ENCODE measurements around the gene CNTN4.

CNTN4 gene

GRCh38 chr3:2261747-2262146 is 163.1 kb downstream of the CNTN4 start:
- DNase-seq (no peak), ATAC-seq (ENCODE audit: insufficient read depth, low read depth) (no peak)
- Histone ChIP-seq H2AFZ (ENCODE audit: low read depth, low read length) (no peak overlapping the region), H3K4me3 (ENCODE audit: low read depth in 1 of 2, low read length in 2 of 2) (no peak overlapping the region), H3K27me3 (ENCODE audit: insufficient read depth, low read length, poor library complexity) (no peaks in the 10 kb centered on the region), H3K9ac (ENCODE audit: low read depth, low read length) (no peak overlapping the region), H4K20me1 (ENCODE audit: insufficient read depth, low read length) (no peaks in the 10 kb centered on the region), H3K4me2 (ENCODE audit: insufficient read depth, low read length) (no peak overlapping the region), H3K4me1 (ENCODE audit: insufficient read depth, low read length) (no peaks in the 10 kb centered on the region), H3K36me3 (ENCODE audit: insufficient read depth, low read length) (no peaks in the 10 kb centered on the region), H3K27ac (ENCODE audit: low read length) (no peak overlapping the region), H3K9me3 (ENCODE audit: insufficient read depth, low read length, severe bottlenecking) (no peaks in the 10 kb centered on the region), H3K79me2 (ENCODE audit: insufficient read depth, low read length) (no peaks in the 10 kb centered on the region)
- TF ChIP-seq, protein P1, sequence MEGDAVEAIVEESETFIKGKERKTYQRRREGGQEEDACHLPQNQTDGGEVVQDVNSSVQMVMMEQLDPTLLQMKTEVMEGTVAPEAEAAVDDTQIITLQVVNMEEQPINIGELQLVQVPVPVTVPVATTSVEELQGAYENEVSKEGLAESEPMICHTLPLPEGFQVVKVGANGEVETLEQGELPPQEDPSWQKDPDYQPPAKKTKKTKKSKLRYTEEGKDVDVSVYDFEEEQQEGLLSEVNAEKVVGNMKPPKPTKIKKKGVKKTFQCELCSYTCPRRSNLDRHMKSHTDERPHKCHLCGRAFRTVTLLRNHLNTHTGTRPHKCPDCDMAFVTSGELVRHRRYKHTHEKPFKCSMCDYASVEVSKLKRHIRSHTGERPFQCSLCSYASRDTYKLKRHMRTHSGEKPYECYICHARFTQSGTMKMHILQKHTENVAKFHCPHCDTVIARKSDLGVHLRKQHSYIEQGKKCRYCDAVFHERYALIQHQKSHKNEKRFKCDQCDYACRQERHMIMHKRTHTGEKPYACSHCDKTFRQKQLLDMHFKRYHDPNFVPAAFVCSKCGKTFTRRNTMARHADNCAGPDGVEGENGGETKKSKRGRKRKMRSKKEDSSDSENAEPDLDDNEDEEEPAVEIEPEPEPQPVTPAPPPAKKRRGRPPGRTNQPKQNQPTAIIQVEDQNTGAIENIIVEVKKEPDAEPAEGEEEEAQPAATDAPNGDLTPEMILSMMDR (IDR thresholded peaks at IDR 0.05; ENCODE audit: borderline replicate concordance, extremely low read depth, low read length, poor library complexity, severe bottlenecking) = no peak
- no peak for TF ChIP-seq EZH2 (IDR thresholded peaks at IDR 0.05; ENCODE audit: borderline replicate concordance, low read depth, low read length, severe bottlenecking)

- ATAC-seq (ENCODE audit: insufficient read depth, low read depth) (no peak), DNase-seq (no peak)
- H3K9ac ChIP-seq (ENCODE audit: low read depth, low read length) = no peak overlapping the region
- no peaks in the 10 kb centered on the region for H3K36me3 ChIP-seq (ENCODE audit: insufficient read depth, low read length)
- H2AFZ ChIP-seq (ENCODE audit: low read depth, low read length) = no peak overlapping the region
- TF ChIP-seq, protein P1 (IDR thresholded peaks at IDR 0.05; ENCODE audit: borderline replicate concordance, extremely low read depth, low read length, poor library complexity, severe bottlenecking) = no peak
- TF ChIP-seq EZH2 (IDR thresholded peaks at IDR 0.05; ENCODE audit: borderline replicate concordance, low read depth, low read length, severe bottlenecking) = no peak
- H3K27me3 ChIP-seq (ENCODE audit: insufficient read depth, low read length, poor library complexity) = no peaks in the 10 kb centered on the region
- no peaks in the 10 kb centered on the region for H4K20me1 ChIP-seq (ENCODE audit: insufficient read depth, low read length)
- H3K79me2 ChIP-seq (ENCODE audit: insufficient read depth, low read length) = no peaks in the 10 kb centered on the region
- no peak overlapping the region for H3K27ac ChIP-seq (ENCODE audit: low read length)
- no peaks in the 10 kb centered on the region for H3K9me3 ChIP-seq (ENCODE audit: insufficient read depth, low read length, severe bottlenecking)
- H3K4me2 ChIP-seq (ENCODE audit: insufficient read depth, low read length) = no peak overlapping the region
- H3K4me1 ChIP-seq (ENCODE audit: insufficient read depth, low read length) = no peaks in the 10 kb centered on the region
- H3K4me3 ChIP-seq (ENCODE audit: low read depth in 1 of 2, low read length in 2 of 2) = no peak overlapping the region
Measured at GRCh38 chr3:2262204-2262603, 163.5 kb downstream of the CNTN4 start.

GRCh38 chr3:2266606-2267005 is 167.9 kb downstream of the CNTN4 start:
- Histone ChIP-seq H3K4me3 (ENCODE audit: low read depth in 1 of 2, low read length in 2 of 2) (no peak overlapping the region), H3K4me1 (ENCODE audit: insufficient read depth, low read length) (no peaks in the 10 kb centered on the region), H3K9me3 (ENCODE audit: insufficient read depth, low read length, severe bottlenecking) (no peaks in the 10 kb centered on the region), H3K9ac (ENCODE audit: low read depth, low read length) (no peak overlapping the region), H3K27ac (ENCODE audit: low read length) (no peak overlapping the region), H3K4me2 (ENCODE audit: insufficient read depth, low read length) (no peak overlapping the region), H2AFZ (ENCODE audit: low read depth, low read length) (no peak overlapping the region), H3K27me3 (ENCODE audit: insufficient read depth, low read length, poor library complexity) (no peaks in the 10 kb centered on the region), H4K20me1 (ENCODE audit: insufficient read depth, low read length) (no peaks in the 10 kb centered on the region), H3K79me2 (ENCODE audit: insufficient read depth, low read length) (no peaks in the 10 kb centered on the region), H3K36me3 (ENCODE audit: insufficient read depth, low read length) (no peaks in the 10 kb centered on the region)
- TF ChIP-seq, protein P1 (IDR thresholded peaks at IDR 0.05; ENCODE audit: borderline replicate concordance, extremely low read depth, low read length, poor library complexity, severe bottlenecking) = no peak
- no peak for TF ChIP-seq EZH2 (IDR thresholded peaks at IDR 0.05; ENCODE audit: borderline replicate concordance, low read depth, low read length, severe bottlenecking)
- ATAC-seq (ENCODE audit: insufficient read depth, low read depth) (no peak), DNase-seq (no peak)

DNA sequence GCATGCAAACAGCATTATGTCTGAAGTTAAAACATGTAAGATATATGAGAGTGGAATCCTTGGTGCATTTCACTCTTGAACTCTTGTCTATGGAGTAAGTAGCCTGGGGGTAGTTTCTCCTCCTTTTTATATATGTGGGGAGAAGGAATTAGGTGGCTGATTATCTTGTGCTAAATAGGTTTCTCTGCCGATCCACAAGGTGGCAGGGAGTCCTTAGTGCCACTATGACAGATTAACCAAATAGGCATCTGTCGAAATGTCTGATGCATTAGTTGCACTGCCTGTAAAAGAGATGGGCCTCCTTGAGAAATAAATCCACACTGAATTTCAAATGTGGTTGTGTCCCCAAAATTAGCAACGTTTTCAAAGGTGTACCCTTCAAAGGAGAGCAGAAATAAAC is 170.1 kb downstream of the CNTN4 start:
- Histone ChIP-seq H3K36me3 (ENCODE audit: insufficient read depth, low read length) (no peaks in the 10 kb centered on the region), H3K27me3 (ENCODE audit: insufficient read depth, low read length, poor library complexity) (no peaks in the 10 kb centered on the region), H4K20me1 (ENCODE audit: insufficient read depth, low read length) (no peaks in the 10 kb centered on the region), H3K79me2 (ENCODE audit: insufficient read depth, low read length) (no peaks in the 10 kb centered on the region), H3K4me3 (ENCODE audit: low read depth in 1 of 2, low read length in 2 of 2) (no peak overlapping the region), H2AFZ (ENCODE audit: low read depth, low read length) (no peak overlapping the region), H3K4me2 (ENCODE audit: insufficient read depth, low read length) (no peak overlapping the region), H3K27ac (ENCODE audit: low read length) (no peak overlapping the region), H3K4me1 (ENCODE audit: insufficient read depth, low read length) (no peaks in the 10 kb centered on the region), H3K9ac (ENCODE audit: low read depth, low read length) (no peak overlapping the region), H3K9me3 (ENCODE audit: insufficient read depth, low read length, severe bottlenecking) (no peaks in the 10 kb centered on the region)
- DNase-seq = no peak
- no peak for ATAC-seq (ENCODE audit: insufficient read depth, low read depth)
- TF ChIP-seq, protein P1 (IDR thresholded peaks at IDR 0.05; ENCODE audit: borderline replicate concordance, extremely low read depth, low read length, poor library complexity, severe bottlenecking) = no peak
- no peak for TF ChIP-seq EZH2 (IDR thresholded peaks at IDR 0.05; ENCODE audit: borderline replicate concordance, low read depth, low read length, severe bottlenecking)

Measured in DND-41 (cell line).